Measurements from ENCODE around the gene JAZF1. TPM values are rescaled to one million over a fixed set of nuclear protein-coding genes. Genes with fewer than 3 reads are reported as not detected.

Gene JAZF1
- polyA plus RNA-seq, 1 experiment = 18.0 TPM

- ChIA-PET POLR2A (interaction anchor here (0.5 kb wide), 1 partner anchor 432 kb away, joined by 3 read pairs; no protein-coding TSS in a partner anchor), CTCF (interaction anchor here (0.6 to 4.8 kb wide), 34 partner anchors 8 to 883 kb away, joined by 3 to 34 read pairs (median 4); no protein-coding TSS in a partner anchor)
- Histone ChIP-seq H3K4me3 (ENCODE audit: low read depth, low read length) (no peak overlapping the region), H3K27ac (ENCODE audit: low read depth, low read length) (no peak overlapping the region), H3K9me3 (ENCODE audit: control insufficient read depth, insufficient read depth, low read length) (no peaks in the 10 kb centered on the region), H3K27me3 (ENCODE audit: control insufficient read depth, insufficient read depth, low read length) (no peaks in the 10 kb centered on the region)
- no peak for DNase-seq (ENCODE audit: low read depth, low spot score)
- TF ChIP-seq CTCF (IDR thresholded peaks at IDR 0.05; ENCODE audit: low read depth, low read length) = peak; percentile 99
Measured at GRCh38 chr7:28078036-28078901, 102.3 kb downstream of the JAZF1 start.

- TF ChIP-seq CTCF (IDR thresholded peaks at IDR 0.05; ENCODE audit: low read depth, low read length) = no peak
- ChIA-PET CTCF (interaction anchor here (0.6 to 4.8 kb wide), 34 partner anchors 8 to 882 kb away, joined by 3 to 34 read pairs (median 4); no protein-coding TSS in a partner anchor), POLR2A (interaction anchor here (0.5 to 0.7 kb wide), 2 partner anchors 89 to 431 kb away, joined by 3 read pairs; no protein-coding TSS in a partner anchor)
- Histone ChIP-seq H3K27me3 (ENCODE audit: control insufficient read depth, insufficient read depth, low read length) (no peaks in the 10 kb centered on the region), H3K9me3 (ENCODE audit: control insufficient read depth, insufficient read depth, low read length) (no peaks in the 10 kb centered on the region), H3K4me3 (ENCODE audit: low read depth, low read length) (no peak overlapping the region), H3K27ac (ENCODE audit: low read depth, low read length) (no peak overlapping the region)
- no peak for DNase-seq (ENCODE audit: low read depth, low spot score)
Measured at GRCh38 chr7:28077616-28078015, 103.0 kb downstream of the JAZF1 start.

- CTCF ChIA-PET = interaction anchor here (0.9 to 4.8 kb wide), 12 partner anchors 10 to 881 kb away, joined by 3 to 34 read pairs (median 12); no protein-coding TSS in a partner anchor
- TF ChIP-seq CTCF (IDR thresholded peaks at IDR 0.05; ENCODE audit: low read depth, low read length) = no peak
- no peaks in the 10 kb centered on the region for H3K9me3 ChIP-seq (ENCODE audit: control insufficient read depth, insufficient read depth, low read length)
- H3K4me3 ChIP-seq (ENCODE audit: low read depth, low read length) = no peak overlapping the region
- no peaks in the 10 kb centered on the region for H3K27me3 ChIP-seq (ENCODE audit: control insufficient read depth, insufficient read depth, low read length)
- POLR2A ChIA-PET = interaction anchor here (0.7 kb wide), 1 partner anchor 90 kb away, joined by 3 read pairs; no protein-coding TSS in a partner anchor
- no peak for DNase-seq (ENCODE audit: low read depth, low spot score)
- no peak overlapping the region for H3K27ac ChIP-seq (ENCODE audit: low read depth, low read length)
Measured at GRCh38 chr7:28076423-28077200, 104.0 kb downstream of the JAZF1 start.

GRCh38 chr7:28075674-28076358 is 104.8 kb downstream of the JAZF1 start:
- no peaks in the 10 kb centered on the region for H3K27me3 ChIP-seq (ENCODE audit: control insufficient read depth, insufficient read depth, low read length)
- DNase-seq (ENCODE audit: low read depth, low spot score) = no peak
- H3K27ac ChIP-seq (ENCODE audit: low read depth, low read length) = no peak overlapping the region
- CTCF ChIA-PET = interaction anchor here (0.6 to 1.9 kb wide), 4 partner anchors 14 to 880 kb away, joined by 3 to 16 read pairs (median 4); no protein-coding TSS in a partner anchor
- POLR2A ChIA-PET = no interaction called here
- no peak for TF ChIP-seq CTCF (IDR thresholded peaks at IDR 0.05; ENCODE audit: low read depth, low read length)
- H3K9me3 ChIP-seq (ENCODE audit: control insufficient read depth, insufficient read depth, low read length) = no peaks in the 10 kb centered on the region
- H3K4me3 ChIP-seq (ENCODE audit: low read depth, low read length) = no peak overlapping the region

Measured in AG04450 (cell line).